NCI-H2029 (cell line): ENCODE results near the gene LRRC4C.

ENCODE experiments used
- DNase-seq: peaks from one replicate; lab custom pipeline; 2025; lab: John Stamatoyannopoulos, UW

LRRC4C gene

DNA sequence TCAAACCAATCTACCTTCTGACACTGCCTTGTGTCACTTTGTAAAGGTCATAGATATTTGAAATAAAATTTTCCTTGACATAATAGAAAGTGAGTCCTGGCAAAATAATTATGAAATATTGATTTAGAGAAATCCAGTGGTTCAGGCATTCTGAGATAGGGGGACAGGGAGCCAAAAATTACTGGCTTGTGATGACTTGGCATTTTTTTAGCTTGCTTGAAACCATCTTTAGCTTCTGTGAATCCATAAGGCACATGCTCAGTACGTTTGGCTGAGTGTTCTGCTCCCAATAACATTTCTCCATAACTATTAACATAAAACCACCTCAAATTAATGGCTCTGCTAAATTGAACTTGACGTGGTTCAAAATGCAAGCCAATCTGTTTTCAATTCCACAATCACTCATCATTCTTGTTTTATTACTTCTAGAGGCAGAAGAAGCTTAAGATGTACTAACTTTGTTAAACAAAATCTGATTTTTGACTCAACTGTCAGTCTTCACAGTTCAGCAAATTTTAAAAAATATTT is 209.0 kb downstream of the LRRC4C start:
- no peak for DNase-seq

DNA sequence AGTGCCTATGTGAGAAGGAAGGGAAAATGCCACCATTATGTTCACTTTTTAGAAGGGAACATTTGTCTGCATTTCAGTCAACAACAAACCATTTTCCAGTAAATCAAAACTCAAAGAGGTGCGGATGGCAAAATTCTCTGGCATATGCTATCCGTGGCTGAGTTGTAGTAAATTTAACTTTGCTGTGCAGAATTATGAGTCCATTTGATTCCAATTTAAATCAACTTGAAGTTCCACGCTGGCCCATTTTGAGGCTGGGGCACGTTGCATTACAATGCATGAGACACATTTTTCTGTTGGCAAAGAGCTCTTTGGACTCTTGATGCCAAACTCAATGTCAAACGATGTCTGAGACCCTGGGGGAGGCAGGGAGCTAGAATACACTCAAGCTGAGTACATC is 211.8 kb downstream of the LRRC4C start:
- no peak for DNase-seq

DNA sequence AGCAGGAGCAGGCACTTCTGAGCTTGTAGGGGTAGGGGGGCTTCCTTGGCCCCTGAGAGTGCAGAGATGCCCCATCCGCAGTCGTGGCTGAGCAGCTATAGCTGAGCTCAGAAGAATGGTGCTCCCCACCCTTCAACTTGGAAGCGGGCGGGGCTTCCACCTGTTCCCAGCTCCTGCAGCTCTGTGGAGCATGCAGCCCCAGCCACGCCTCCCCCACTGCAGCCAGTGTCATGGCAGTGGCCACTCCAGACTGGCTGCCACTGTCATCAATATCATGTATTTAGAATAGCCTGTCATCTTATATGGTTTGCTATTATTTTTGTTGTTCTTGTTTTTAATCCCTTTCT is 213.1 kb downstream of the LRRC4C start:
- no peak for DNase-seq

DNA sequence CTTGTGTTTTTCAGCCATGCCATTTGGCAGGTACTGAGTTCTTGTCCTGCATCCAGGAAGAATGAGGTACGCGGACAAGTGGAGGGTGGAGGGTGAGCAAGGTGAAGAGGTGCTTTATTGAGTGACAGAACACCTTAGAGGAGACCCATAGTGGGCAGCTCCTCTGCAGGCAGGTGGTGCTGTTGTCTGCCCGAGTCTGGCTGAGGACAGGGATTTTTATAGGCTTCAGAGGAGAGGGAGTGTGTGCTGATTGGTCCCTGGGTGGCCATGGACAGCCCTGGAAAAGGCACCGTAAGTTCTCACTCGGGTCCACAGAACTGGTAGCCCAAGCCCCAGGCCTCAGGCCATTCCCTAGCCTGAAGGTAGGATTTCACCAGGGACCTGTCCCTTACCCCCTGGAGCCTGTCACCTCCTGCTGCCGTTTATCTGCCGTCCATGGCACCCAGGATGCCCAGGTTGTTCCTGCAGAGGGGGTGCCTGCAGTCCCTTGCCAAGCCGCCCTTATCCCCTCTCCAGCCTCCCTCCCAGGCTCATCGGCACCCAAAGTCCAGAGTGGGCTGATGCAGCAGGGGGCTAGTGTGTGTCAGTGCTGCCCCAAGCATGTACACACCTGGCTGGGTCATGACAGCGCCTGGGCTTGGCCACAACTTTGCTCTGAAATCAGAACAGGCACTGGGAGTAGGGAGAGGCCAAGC is 213.6 kb downstream of the LRRC4C start:
- DNase-seq, result no peak

DNA sequence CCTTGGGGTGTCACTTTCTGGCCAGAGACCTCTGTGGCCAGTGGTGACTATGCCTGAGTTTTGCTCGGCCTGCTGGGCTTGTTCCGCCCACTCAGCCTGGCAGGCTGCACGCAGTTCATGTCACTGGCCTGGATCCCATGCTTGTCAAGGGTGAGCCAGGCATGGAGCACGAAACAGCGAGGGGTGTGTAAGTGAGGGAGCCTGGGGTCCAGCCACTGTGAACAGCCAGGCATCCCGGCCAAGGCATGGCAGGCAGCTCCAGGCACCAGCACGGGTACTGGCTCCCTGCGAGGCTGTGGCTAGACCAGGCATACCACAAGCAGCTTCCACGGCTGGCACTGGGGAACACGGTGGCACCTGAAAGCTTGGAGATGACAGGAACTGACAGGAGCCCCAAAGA is 214.3 kb downstream of the LRRC4C start:
- no peak for DNase-seq

DNA sequence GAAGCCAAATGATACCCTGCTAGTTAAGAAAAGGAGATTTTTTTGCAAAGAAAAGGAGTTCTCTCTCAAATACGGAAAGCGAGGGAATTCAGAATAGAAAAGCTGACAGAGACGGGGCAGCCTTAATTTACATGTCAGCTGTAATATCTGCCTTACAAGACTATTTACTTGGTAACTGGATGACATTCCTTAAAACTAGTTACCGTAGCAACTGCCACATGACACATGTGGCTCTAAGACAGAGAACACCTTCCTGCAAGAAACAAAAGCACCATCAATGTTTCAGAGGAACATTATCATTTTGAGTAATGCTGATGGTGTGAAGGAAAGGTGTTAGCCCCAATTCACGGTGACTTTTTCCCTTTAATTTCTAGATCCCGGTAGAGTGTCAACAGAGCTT is 222.1 kb downstream of the LRRC4C start:
- DNase-seq, result no peak

DNA sequence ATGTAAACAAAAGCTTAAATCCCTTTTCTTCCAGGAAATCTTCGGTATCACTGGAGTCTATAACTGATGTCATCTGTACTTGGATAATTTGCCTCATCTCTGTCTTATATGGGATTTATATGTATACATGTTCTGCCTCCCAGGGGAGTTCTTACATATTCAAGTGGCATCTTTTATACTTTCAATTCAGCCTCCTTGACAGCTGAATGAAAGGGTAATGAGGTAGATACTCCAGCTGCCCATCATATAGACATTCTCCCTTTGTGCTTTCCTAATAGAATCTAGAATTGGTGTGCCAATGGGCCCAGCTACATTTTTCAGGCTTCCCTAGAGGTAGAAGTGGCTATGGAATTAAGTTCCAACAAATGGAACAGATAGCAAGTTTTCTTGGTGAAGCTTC is 223.8 kb downstream of the LRRC4C start:
- DNase-seq, result no peak

DNA sequence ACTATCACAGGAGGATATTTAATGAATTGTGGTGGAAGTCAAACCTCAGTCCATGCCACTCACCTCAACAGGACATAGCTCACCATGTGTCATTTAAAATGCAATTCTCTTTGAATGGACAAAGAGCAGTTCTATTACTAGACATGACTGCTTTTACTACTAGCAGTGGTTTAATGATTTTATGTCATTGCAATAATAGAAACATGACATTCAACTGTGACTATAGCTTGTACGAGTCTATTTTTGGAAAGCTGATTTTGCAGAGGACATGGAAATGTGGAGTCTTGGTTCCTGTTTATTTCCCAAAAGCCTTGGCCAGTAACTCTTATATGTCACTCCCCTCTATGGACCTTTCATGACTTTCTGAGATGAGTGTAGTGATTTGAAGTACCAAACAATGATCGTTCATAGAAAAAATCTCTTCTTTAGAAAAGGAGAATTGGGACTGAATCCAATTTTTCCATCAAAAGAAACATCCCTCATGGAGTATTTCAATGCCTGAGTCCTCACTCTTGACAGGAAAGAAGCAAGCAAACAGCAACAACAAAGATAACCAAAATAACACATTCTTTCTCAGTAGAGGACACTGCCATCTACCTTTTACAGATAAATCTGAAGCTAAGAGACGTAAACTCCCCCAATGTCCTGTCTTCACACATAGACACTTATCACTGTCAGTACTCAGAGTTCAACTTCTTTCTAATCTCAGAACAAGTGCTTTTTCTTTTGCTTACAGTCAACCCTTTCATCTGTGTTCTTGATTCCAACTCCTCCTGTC is 233.4 kb downstream of the LRRC4C start:
- DNase-seq, result no peak

DNA sequence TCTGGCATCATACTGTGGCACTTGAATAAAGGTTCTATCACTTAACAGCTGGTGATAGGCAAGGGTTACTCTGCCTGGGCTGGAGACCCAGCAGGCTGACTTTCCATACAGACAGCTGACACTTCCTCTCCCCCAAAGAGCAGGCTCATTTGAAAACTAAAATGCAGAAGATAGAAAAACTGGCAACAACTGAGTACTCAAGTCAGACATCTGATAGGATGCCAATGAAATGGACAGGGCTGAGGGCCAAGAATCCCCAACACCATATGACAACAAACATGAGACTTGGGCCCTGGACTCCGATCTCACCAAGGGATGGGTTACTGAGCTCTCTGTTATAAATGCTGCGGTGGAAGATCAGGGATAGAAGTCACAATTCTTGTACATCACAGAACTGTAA is 237.2 kb downstream of the LRRC4C start:
- no peak for DNase-seq

DNA sequence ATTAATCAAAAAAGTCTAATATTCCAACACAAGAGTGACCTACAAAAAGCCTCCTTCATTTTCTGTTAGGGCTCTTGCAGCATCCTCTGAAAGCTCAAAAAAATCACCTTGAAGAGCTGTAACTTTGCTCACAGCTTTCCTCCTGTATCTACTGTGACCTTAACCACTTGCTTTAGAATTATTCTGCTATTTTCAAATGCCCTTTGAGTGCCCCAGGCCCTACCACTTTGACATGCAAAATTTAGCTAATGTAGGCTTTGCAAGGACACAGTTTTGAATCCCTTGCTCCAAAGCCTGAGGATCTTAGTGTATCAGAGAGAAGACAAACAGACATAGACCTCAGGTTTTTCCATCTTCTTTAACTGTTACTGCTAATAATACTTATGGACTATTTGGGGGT is 253.1 kb downstream of the LRRC4C start:
- no peak for DNase-seq

DNA sequence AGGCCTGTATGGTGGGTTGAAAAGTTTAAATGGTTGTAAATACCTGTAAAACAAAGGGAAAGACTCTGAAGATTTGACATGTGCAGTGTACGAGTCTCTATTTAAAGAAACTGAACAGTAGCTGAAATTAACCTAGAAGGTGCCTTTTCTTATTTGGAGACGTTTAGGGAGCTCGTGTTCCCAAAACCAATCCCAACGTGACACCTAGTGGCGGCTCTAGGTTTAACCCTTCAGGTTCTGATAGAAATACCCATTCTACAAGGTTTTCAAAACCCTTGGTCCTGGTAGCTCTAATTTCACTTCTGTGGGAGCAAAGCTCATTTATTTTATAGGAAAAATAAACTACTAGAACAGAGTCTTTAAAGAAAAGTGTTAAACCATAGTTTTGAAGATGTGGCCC is 258.3 kb downstream of the LRRC4C start:
- DNase-seq, result peak; percentile 26

DNA sequence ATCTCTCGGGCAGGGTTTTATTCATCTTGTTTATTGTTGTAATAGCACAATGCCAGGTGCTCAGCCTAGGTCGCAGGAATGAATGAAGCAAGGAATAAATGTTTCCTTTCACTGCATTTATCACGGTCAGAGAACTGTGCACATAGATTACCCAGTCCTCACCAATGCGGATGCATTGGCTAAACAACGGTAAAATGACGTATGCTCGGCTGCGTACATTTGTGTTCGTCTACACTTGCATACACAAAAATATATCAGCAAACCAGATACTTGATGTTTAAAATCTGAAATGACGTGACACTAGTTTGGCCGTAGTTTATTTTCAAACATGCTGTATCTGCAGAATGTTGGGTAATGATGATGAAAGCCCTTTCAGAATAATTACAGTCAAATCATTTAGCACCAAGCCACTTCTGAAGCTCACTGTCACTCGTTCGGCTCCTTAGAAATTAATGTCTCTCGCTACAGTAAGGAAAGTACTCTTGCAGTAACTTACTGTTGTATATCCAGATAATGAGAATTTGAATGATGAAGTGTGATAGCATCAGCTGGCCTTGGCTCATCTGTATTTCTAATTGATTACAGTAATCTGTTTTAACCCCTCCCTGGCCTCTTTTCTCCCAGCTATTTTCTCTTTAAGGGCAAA is 268.9 kb downstream of the LRRC4C start:
- no peak for DNase-seq

DNA sequence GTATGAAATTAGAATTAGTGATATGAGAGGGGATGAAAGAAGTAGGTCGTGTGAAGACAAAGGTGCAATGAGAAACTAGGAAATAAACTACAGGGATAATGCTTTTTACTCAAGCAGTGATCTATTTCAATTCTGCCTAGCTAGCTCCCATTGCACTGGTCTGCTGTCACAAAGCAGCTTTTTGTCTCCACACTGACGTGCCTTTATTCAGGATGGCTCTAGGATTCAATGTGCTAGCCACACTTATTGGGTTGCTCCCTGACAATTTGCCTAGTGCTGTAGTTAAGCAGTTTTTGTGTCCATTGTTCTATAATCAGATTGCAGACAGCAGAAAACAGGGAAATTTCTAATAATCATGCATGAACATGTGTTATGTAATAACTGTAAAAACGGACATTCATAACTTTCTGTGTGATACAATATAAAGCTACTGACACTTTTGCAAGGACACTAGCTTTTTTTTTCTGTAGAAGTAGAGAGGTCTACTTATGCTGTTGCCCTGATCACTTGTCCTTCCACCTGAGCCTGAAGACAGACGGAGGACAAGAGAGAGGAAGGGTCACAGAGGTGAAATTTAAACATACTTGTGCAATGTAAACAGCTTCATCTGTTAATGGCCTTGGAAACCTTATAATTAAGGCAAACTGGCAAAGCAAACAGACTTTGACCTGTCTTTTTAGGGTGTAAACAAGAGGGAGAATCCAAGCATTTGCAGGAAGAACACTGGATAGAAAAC is 269.6 kb downstream of the LRRC4C start:
- no peak for DNase-seq

DNA sequence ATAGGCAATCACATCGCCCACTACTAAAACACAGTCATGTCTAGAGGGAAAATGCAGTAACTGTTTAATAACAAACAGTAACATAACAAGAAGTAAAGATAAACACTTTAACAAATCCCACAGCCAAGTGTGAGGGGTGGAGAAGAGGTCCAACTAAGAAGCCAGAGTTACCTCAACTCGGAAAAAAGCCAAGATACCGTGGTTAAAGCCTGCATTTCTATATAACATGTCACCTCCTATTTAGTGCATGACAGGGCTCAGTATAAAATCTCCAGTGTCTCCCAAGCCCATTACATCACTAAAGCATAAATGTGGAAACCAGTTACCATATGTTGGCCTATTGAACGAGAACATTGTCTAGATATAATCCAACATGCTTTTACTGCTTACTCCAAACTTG is 281.7 kb downstream of the LRRC4C start:
- DNase-seq, result no peak

DNA sequence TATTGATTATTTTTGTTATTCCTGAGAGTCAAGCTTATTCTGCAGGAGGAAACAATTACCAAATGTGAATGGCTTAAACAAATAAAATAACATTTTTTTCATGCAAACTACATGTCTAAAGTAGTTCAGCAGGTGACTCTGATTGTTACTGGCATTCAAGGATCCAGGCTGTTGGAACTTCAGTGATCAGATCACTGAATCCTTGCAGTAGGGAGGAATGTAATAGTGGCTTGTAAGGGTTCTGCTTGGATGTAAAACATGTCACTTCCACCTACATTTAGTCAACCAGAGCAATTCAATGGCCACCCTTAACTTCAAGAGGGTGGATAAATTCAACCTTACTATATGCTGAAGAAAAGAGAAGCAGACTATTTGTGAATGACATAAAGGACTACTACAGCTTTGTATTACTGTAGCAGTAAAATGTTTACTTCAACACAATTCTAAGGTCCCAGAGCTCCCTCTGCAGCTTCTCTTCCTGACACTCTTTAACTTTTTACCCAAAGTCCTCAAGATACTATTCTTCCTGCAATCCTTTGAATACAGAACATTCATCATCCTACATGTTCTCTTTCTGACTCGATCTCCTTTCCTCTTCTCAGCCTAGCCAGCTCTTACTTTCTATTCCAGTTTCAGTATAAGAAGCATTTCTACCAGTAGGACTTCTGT is 284.0 kb downstream of the LRRC4C start:
- no peak for DNase-seq

DNA sequence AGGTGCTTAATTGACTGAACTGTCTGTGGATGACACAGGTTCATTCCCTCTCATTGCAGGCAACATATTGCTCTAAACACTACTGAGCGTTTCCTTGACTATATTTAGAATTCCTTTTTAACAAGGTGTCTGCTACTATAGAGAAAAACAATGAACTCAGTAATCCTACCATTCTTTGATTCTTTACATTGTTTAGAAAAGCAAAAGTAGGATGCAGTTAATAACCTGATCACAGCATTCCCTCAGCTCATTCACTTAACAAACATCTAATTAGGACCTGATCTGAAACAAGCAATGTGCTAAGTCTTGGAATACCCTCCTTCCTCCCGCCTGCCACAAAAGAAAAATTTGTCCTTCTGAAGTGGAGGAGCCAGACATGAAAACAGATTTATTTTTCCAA is 313.1 kb downstream of the LRRC4C start:
- DNase-seq, result no peak

DNA sequence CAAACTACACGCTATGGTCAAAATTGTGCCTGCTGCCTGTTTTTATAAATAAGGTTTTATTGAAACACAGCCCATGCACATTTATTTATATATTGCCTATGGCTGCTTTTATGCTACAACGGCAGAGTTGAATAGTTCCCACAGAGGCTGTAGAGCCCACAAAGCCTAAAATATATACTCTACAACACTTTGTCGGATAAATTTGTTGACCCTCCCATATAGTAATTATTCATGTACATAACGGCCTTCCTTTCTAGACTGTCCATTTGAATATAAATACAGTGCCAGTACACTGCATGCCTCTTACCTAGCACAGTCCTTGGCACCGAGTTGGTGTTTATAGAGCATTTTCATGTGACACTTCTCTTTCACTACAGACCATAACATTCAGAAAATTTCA is 314.0 kb downstream of the LRRC4C start:
- no peak for DNase-seq

DNA sequence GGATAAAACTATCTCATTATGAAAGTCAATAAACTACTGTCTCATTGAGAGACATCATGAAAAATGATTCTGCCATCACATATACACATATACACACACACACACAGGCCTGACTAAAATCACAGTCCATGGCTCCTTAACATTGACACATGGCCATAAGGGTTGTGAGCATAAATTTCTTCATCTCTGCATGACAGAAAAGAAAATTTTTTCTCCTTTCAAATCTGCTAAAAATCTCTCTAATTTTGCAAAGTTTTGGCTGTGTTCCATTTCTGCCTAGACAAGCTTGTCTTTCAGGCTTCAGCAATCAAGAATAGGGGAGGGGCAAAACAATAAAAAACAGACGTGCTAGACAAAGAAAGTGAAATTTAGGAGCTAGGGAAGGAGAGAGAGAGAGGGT is 324.5 kb downstream of the LRRC4C start:
- DNase-seq, result no peak

DNA sequence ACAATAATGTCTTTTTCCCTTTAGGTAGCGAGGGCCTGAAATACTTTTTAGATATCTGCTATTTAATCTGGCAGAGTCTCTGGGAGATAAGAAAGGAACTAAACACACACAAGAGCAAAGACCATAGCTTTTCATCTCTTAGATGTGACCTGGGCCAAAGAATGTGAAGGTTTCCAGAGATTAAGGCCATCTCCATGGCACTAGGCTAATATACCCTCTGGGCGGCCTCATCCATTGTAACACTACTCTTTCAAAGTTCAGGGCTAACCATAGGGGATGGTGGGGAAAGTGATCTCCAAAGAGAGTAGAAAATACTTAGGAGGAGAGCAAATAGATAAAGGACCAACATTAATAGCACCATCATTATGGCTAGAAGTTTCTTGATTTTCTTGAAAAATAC is 326.4 kb downstream of the LRRC4C start:
- no peak for DNase-seq

DNA sequence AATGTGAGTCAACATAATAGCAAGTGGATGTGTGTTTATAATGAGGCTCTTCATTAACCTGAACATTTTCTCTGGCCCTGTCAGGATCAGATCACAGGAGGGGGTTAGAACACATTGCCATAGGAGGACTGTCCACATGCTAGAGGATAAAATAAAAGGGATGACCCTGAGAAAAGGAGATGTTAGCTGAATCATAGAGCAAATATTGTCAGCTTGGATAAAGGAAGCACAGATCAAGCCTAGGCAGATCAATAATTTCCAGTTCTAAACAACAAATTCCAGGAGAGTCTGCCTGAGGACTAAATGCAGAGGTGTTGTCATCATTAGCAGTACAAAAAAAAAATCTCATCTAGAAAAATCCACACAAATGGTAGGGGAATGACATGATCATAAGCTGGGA is 337.9 kb downstream of the LRRC4C start:
- no peak for DNase-seq

DNA sequence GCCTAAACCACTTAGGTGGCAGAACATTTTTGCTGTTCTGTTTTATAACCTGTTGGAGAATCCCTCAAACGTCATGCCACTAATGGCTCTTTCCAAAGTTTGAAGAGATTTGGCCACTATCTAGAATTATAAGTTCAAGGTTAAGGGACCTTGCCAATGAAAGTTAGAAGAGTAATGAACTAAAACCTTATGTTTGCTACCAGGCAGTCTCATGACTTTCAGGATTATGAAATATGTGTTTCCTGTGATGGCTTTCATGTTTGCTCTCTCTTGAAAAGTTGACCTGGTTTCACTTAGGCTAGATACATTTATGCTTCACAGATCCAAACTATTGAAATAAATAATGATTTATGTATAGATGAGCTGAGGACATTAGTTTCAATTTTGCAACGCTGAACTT is 340.0 kb downstream of the LRRC4C start:
- DNase-seq, result no peak

DNA sequence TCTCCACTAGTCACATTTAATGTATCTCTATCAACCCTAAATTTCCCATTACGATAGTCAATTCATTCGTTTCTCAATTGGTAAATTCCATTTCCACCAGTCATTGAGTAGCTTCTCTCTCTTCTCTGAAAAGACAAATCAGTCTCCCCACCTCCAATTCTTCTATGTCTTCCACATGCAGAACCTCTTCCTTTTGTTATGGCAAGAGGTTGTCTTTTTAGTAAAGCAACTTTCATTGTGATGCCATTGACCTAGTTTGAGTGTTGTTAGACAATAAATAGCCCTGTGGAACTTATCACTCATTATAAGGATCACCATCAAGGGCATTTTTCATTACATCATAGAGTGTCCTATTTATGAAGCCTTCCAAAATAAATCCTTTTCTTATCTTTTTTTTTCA is 340.9 kb downstream of the LRRC4C start:
- DNase-seq, result no peak
